Neural crest cell (in vitro differentiated cells): Measurements from ENCODE around the gene SFMBT1. TPM values are rescaled to one million over a fixed set of nuclear protein-coding genes. Genes with fewer than 3 reads are reported as not detected.

Experiments
- DNase-seq: peaks from one replicate; pipeline ENCODE4 v3.0.0; 2021; ENCODE audit warnings: low read depth, mixed read lengths, low spot score
- H3K27ac Mint-ChIP-seq: one replicate; pipeline ENCODE4 v1.8.0; 2021; ENCODE audit warnings: mild to moderate bottlenecking, mixed read lengths; ENCODE audit not compliant: unreplicated experiment
- H3K27me3 Mint-ChIP-seq: 2 replicates; pipeline ENCODE4 v1.8.0; 2021; ENCODE audit warnings: low read depth, mild to moderate bottlenecking, mixed read lengths
- H3K36me3 Mint-ChIP-seq: 2 replicates; pipeline ENCODE4 v1.8.0; 2021; ENCODE audit warnings: low read depth, mild to moderate bottlenecking, mixed read lengths
- H3K4me1 Mint-ChIP-seq: 2 replicates; pipeline ENCODE4 v1.8.0; 2021; ENCODE audit warnings: mixed read lengths
- H3K4me3 Mint-ChIP-seq: one replicate; pipeline ENCODE4 v1.8.0; 2021; ENCODE audit warnings: mild to moderate bottlenecking, mixed read lengths
- H3K9me3 Mint-ChIP-seq: 2 replicates; pipeline ENCODE4 v1.8.0; 2021; ENCODE audit warnings: mixed read lengths
- total RNA-seq: library from RNA; stranded (reverse); gene quantifications from 2 replicates; pipeline ENCODE4 v1.2.1, GENCODE V29; 2021
- TF ChIP-seq, protein P1 (sequence below): fragments of 200-600 bp; sonication (generic); conservative IDR thresholded peaks from 2 replicates; pipeline ENCODE4 v1.5.0; 2021; ENCODE audit warnings: antibody characterized with exemption, mild to moderate bottlenecking

The SFMBT1 gene
- total RNA-seq, 1 donor from 2014 or later = 19.8 TPM

DNA sequence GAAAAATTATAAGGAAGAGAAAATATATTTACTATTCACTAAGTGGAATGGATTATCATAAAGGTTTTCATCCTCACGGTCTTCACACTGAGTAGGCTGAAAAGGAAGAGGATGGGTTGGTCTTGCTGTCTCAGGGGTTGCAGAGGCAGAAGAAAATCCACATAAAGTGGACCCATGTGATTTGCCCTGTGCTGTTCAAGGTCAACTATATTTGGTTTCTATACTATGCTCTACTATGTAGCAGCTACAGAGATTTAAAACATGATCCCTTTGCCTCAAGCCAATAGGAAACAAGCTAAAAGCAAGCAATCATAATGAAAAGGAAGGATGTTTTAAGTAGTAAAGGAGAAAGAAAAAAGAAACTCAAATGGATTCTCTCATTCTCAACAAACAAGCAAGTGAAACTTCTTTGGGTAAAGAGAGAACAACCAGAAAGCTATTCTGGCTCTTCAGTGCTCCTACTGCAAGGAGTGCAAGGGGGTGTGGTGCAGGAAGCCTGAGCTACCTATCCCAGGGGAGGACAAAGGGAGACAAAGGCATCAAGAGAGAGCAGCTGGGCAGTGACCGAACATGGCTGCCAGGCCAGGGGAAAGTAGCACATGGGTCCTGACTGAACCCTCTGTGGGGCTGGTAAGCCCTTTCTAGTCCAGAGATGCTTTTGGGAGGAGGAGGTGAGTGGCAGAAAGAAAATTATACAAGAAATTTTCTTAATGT is 35.9 kb downstream of the SFMBT1 start:
- H3K4me1 Mint-ChIP-seq = peaks cover 20% of the 10 kb centered on the region
- H3K27me3 Mint-ChIP-seq = no peaks in the 10 kb centered on the region
- TF ChIP-seq, protein P1, sequence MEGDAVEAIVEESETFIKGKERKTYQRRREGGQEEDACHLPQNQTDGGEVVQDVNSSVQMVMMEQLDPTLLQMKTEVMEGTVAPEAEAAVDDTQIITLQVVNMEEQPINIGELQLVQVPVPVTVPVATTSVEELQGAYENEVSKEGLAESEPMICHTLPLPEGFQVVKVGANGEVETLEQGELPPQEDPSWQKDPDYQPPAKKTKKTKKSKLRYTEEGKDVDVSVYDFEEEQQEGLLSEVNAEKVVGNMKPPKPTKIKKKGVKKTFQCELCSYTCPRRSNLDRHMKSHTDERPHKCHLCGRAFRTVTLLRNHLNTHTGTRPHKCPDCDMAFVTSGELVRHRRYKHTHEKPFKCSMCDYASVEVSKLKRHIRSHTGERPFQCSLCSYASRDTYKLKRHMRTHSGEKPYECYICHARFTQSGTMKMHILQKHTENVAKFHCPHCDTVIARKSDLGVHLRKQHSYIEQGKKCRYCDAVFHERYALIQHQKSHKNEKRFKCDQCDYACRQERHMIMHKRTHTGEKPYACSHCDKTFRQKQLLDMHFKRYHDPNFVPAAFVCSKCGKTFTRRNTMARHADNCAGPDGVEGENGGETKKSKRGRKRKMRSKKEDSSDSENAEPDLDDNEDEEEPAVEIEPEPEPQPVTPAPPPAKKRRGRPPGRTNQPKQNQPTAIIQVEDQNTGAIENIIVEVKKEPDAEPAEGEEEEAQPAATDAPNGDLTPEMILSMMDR = no peak
- no peak overlapping the region for H3K4me3 Mint-ChIP-seq
- H3K9me3 Mint-ChIP-seq = no peaks in the 10 kb centered on the region
- H3K36me3 Mint-ChIP-seq = no peaks in the 10 kb centered on the region
- DNase-seq = no peak
- H3K27ac Mint-ChIP-seq = no peak overlapping the region

DNA sequence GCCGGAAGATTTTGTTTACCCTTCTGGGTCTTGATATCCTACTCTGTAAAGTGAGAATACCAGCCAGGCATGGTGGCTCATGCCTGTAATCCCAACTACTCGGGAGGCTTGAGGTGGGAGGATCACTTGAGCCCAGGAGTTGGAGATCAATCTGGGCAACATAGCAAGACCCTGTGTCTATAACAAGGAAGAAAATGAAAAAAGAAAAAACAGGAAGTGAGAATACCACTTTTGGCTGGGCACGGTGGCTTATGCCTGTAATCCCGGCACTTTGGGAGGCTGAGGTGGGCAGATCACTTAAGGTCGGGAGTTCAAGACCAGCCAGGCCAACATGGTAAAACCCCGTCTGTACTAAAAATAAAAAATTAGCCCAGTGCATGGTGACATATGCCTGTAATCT is 36.9 kb downstream of the SFMBT1 start:
- Mint-ChIP-seq H3K27me3 (no peaks in the 10 kb centered on the region), H3K36me3 (no peaks in the 10 kb centered on the region), H3K9me3 (no peaks in the 10 kb centered on the region), H3K27ac (no peak overlapping the region), H3K4me1 (peaks cover 20% of the 10 kb centered on the region), H3K4me3 (no peak overlapping the region)
- no peak for DNase-seq
- TF ChIP-seq, protein P1 = no peak

DNA sequence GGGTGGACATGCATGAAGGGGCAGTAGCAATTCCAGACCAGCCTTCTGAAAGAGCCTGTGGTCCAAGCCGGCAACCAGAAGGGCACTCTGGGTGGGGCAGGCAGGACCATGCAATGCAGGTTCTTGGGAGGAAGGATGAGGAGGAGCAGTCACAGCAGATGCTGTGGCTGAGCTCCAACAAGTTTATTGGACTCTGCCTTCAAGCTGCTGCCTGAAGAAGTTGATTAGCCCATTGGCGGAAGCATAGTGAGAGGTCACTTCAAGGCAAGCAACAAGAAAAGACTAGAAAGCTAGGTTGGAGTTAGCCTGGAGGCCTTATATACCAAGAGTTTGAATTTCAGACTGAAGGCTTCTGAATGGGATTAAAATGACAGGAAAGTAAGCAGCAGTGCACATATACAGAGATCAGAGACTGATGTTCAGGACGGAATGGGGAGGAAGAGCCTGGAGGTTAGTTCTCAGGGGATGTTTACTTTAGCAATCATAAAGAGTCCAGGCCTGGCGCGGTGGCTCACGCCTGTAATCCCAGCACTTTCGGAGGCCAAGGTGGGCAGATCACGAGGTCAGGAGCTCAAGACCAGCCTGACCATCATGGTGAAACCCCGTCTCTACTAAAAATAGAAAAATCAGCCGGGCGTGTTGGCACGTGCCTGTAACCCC is 39.9 kb downstream of the SFMBT1 start:
- no peaks in the 10 kb centered on the region for H3K36me3 Mint-ChIP-seq
- H3K27ac Mint-ChIP-seq = no peak overlapping the region
- H3K9me3 Mint-ChIP-seq = no peaks in the 10 kb centered on the region
- H3K4me1 Mint-ChIP-seq = peaks cover 11% of the 10 kb centered on the region
- H3K4me3 Mint-ChIP-seq = no peak overlapping the region
- DNase-seq = no peak
- H3K27me3 Mint-ChIP-seq = no peaks in the 10 kb centered on the region
- TF ChIP-seq, protein P1 = no peak

DNA sequence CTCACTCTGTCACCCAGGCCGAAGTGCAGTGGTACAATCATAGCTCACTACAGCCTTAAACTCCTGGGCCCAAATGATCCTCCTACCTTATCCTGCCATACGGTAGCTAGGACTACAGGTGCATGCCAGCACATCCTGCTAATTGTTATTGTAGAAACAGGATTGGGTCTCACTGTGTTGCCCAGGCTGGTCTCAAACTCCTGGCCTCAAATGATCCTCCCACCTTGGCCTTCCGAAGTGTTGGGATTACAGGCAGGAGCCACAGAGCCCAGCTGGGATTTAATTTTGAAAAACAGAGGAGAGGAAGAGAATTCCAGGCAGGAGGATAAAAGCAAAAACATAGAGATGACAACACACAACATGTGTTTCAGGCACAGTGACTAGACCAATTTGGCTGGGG is 40.5 kb downstream of the SFMBT1 start:
- H3K9me3 Mint-ChIP-seq = no peaks in the 10 kb centered on the region
- no peak overlapping the region for H3K4me3 Mint-ChIP-seq
- H3K27ac Mint-ChIP-seq = no peak overlapping the region
- peaks cover 11% of the 10 kb centered on the region for H3K4me1 Mint-ChIP-seq
- TF ChIP-seq, protein P1 = no peak
- H3K27me3 Mint-ChIP-seq = no peaks in the 10 kb centered on the region
- no peaks in the 10 kb centered on the region for H3K36me3 Mint-ChIP-seq
- DNase-seq = no peak

DNA sequence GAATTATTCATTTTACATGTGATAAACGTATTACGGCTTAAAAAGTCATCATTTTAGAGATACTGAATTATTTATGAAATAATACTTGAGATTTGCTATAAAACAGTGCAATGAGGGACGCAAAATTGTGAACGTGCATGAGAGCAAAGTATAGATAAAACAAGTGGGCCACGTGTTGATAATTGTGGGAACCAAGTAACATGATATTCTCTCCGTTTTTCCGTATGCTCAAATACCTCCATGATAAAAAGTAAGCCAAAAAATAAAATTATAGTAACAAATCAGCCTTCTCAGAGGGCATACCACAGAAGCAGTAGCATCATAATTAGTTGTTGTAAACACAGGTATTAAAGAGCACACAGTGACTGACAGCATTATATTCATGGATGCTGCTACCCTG is 42.6 kb downstream of the SFMBT1 start:
- DNase-seq = no peak
- TF ChIP-seq, protein P1 = no peak
- H3K9me3 Mint-ChIP-seq = no peaks in the 10 kb centered on the region
- no peaks in the 10 kb centered on the region for H3K36me3 Mint-ChIP-seq
- H3K27me3 Mint-ChIP-seq = no peaks in the 10 kb centered on the region
- H3K4me1 Mint-ChIP-seq = peaks cover 4% of the 10 kb centered on the region
- no peak overlapping the region for H3K4me3 Mint-ChIP-seq
- no peak overlapping the region for H3K27ac Mint-ChIP-seq
